NK-92 (cell line): Measurements from ENCODE around the gene ULK2.

Experiments
- DNase-seq: peaks from one replicate; lab custom pipeline; 2025; ENCODE audit not compliant: unreplicated experiment; lab: John Stamatoyannopoulos, UW

Gene ULK2

GRCh38 chr17:19728084-19728495 lies 139.6 kb downstream of the ULK2 start:
- DNase-seq: no peak

- DNase-seq: no peak
Observed at GRCh38 chr17:19727501-19728078, 140.1 kb downstream of the ULK2 start.

GRCh38 chr17:19726631-19727376 lies 140.9 kb downstream of the ULK2 start:
- DNase-seq: no peak

GRCh38 chr17:19725486-19725885 lies 142.2 kb downstream of the ULK2 start:
- no peak for DNase-seq

- no peak for DNase-seq
Observed at GRCh38 chr17:19724501-19725420, 143.0 kb downstream of the ULK2 start.

GRCh38 chr17:19723964-19724363 lies 143.8 kb downstream of the ULK2 start:
- DNase-seq: no peak
